Measurements from ENCODE around the gene VPS33B.

The VPS33B gene

GRCh38 chr15:90949979-90950675 lies 72.3 kb downstream of the VPS33B start:
- DNase-seq (ENCODE audit: low read depth), result no peak

Measured in activated gamma-delta T cell treated with anti-CD3 and anti-CD28 coated beads, Interleukin-2, amount 50 U/mL, for 16 hours (primary cell).